Diencephalon (tissue), 1 donor: ENCODE data around the gene AGBL1. TPM values are rescaled to one million over a fixed set of nuclear protein-coding genes. Genes with fewer than 3 reads are reported as not detected.

ENCODE experiments used
- small RNA-seq: library from RNA; depleted of rRNA; stranded (forward); fragments of <200 nt; gene quantifications from one replicate; pipeline ENCODE3, GENCODE V24; 2014
- total RNA-seq: library from RNA; depleted of rRNA; stranded (reverse); fragments of >200 nt; gene quantifications from one replicate; pipeline ENCODE4 v1.2.3, GENCODE V29; 2014

AGBL1 gene
- 3.0 TPM for total RNA-seq

DNA sequence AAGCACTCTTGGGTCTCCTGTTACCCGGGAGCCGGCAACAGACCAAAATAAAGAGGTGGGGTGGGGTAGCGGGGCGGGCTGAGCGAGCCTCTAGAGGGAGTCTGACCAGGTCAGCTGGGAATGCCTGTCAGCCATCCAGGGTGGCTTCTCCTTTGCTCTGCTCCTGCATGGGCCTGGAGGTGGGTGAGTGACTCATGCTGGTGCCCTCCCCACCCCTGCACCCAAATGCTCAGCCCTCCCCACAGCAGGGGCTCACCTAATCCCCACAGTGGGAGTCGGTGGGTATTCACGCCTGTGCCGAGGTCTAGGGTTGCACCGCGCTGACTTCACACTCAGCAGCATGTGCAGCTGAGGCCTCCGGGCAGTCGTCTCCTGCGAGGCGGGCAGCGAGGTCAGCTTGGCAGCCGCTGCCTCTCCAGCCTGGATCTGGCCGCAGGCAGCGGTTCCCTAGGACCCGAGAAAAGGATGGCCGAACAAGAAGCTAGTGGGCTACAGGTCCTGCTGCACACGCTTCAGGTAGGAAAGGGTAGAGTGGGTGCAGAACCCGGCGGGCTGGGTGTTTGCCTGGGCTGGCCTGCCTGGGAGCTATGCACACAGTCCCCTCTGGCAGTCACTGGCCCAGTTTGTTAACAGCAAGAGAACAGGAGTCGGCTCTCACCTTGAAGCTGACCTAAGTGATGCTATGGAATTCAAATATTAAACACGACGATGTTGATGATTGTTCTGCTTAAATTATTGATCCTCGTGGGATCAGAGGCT is at the start of gene AGBL1:
Gene AGBL1, plus strand, starts transcription at position 364 of the 759 bp plus-strand sequence.

Small RNA genes lying within 50 kb of the gene (small RNA-seq; reads per million reads assigned to genes)
- gene RF00284 (not detected), gene RNA5SP400 (not detected)
